Endothelial cell of umbilical vein (primary cell): Measurements from ENCODE around the gene CLIC5. TPM values are rescaled to one million over a fixed set of nuclear protein-coding genes. Genes with fewer than 3 reads are reported as not detected.

Experiments
- BruUV-seq: library from RNA; stranded (reverse); fragments of 400-500 nt; replicated peaks from 2 replicates; lab custom pipeline; 2021; lab: Mats Ljungman, UMichigan
- CTCF ChIA-PET: fragments of 300-600, 350-600 bp; sonication (Branson Sonifier 250); formaldehyde crosslinking; loops from one replicate; lab custom pipeline; 2021; ENCODE audit warnings: antibody characterized with exemption, inconsistent platforms; lab: Charles Lee
- POLR2A ChIA-PET: fragments of 300-600, 350-600 bp; sonication (Branson Sonifier 250); formaldehyde crosslinking; loops from one replicate; lab custom pipeline; 2021; ENCODE audit warnings: antibody characterized with exemption, inconsistent platforms; lab: Charles Lee
- DNase-seq: peaks from one replicate; pipeline ENCODE4 v3.0.0-alpha.2; 2011; ENCODE audit warnings: low read depth, low spot score
- FAIRE-seq: peaks from 2 replicates; lab custom pipeline; 2011; peaks lifted over from hg19 to GRCh38; lab: Jason Lieb, UNC
- H2AFZ ChIP-seq: 2 replicates; pipeline ENCODE4 v1.6.0; 2012; ENCODE audit warnings: low read depth, low read length, control low read depth, inconsistent platforms
- H3K27ac ChIP-seq: 2 replicates; pipeline ENCODE4 v1.5.1; 2011; ENCODE audit warnings: low read depth, mild to moderate bottlenecking, control low read depth, low read length, moderate library complexity; ENCODE audit not compliant: insufficient read depth
- H3K27me3 ChIP-seq, 2 experiments: 2 replicates each; pipeline versions ENCODE4 v1.6.0 to v1.6.1; 2011; ENCODE audit warnings: low read length in 2 of 2, mixed read lengths in 1 of 2; ENCODE audit not compliant: control insufficient read depth in 2 of 2, insufficient read depth in 2 of 2
- H3K36me3 ChIP-seq, 2 experiments: 2 replicates in 1 of 2; 3 replicates in 1 of 2; pipeline ENCODE4 v1.5.1; 2011; ENCODE audit warnings: low read length in 2 of 2, mild to moderate bottlenecking in 1 of 2, moderate library complexity in 1 of 2; ENCODE audit not compliant: control insufficient read depth in 2 of 2, insufficient read depth in 2 of 2; ENCODE audit errors: extremely low read depth in 1 of 2
- H3K4me1 ChIP-seq: 3 replicates; pipeline ENCODE4 v1.5.1; 2011; ENCODE audit warnings: mild to moderate bottlenecking, low read length; ENCODE audit not compliant: control insufficient read depth, insufficient read depth; ENCODE audit errors: extremely low read depth
- H3K4me2 ChIP-seq: 2 replicates; pipeline ENCODE4 v1.6.1; 2011; ENCODE audit warnings: low read length, control low read depth, mixed read lengths; ENCODE audit not compliant: insufficient read depth
- H3K4me3 ChIP-seq, 3 experiments: fragments of 200-600 bp in 1 of 3; sonication (generic), shearing (Covaris generic) in 1 of 3; replicated peaks in 1 of 3; 2 replicates each; pipeline ENCODE4 v1.5.1; 2011 to 2016; ENCODE audit warnings: control low read depth in 3 of 3, low read length in 3 of 3, mild to moderate bottlenecking in 2 of 3, inconsistent platforms in 1 of 3, low read depth in 1 of 3, moderate library complexity in 1 of 3; ENCODE audit not compliant: insufficient read depth in 1 of 3
- H3K79me2 ChIP-seq: 2 replicates; pipeline ENCODE4 v1.6.0; 2012; ENCODE audit warnings: low read length, inconsistent platforms; ENCODE audit not compliant: control insufficient read depth, insufficient read depth
- H3K9ac ChIP-seq: replicated peaks from 2 replicates; pipeline ENCODE3; 2011; ENCODE audit warnings: low read length, control low read depth; ENCODE audit not compliant: insufficient read depth; ENCODE audit errors: extremely low read depth
- H3K9me1 ChIP-seq: replicated peaks from 3 replicates; pipeline ENCODE4 v1.6.0; 2011; ENCODE audit warnings: mild to moderate bottlenecking, low read length; ENCODE audit not compliant: control insufficient read depth, insufficient read depth; ENCODE audit errors: extremely low read depth
- H3K9me3 ChIP-seq: replicated peaks from 2 replicates; pipeline ENCODE4 v1.5.1; 2012; ENCODE audit warnings: low read length, inconsistent platforms; ENCODE audit not compliant: control insufficient read depth, insufficient read depth
- H4K20me1 ChIP-seq: replicated peaks from 2 replicates; pipeline ENCODE3; 2011; ENCODE audit warnings: mild to moderate bottlenecking, low read length; ENCODE audit not compliant: control insufficient read depth, insufficient read depth; ENCODE audit errors: extremely low read depth
- CTCF ChIP-seq, 2 donors: IDR thresholded peaks; 1 replicate in 1 of 2; 2 replicates in 1 of 2; pipeline ENCODE4 v1.5.1; 2011; ENCODE audit warnings: low read length in 2 of 2, mild to moderate bottlenecking in 2 of 2, moderate library complexity in 2 of 2, control low read depth in 1 of 2, inconsistent platforms in 1 of 2, low read depth in 1 of 2; ENCODE audit not compliant: insufficient read depth in 1 of 2; ENCODE audit errors: extremely low read depth in 1 of 2
- EZH2 ChIP-seq: IDR thresholded peaks from 2 replicates; pipeline ENCODE4 v1.6.1; 2012; ENCODE audit warnings: borderline replicate concordance, low read depth, mild to moderate bottlenecking, moderate library complexity, low read length, inconsistent platforms; ENCODE audit not compliant: severe bottlenecking
- FOS ChIP-seq: IDR thresholded peaks from 2 replicates; pipeline ENCODE4 v1.6.1; 2011; ENCODE audit warnings: mild to moderate bottlenecking, low read length, moderate library complexity, borderline replicate concordance; ENCODE audit not compliant: insufficient read depth
- GATA2 ChIP-seq: IDR thresholded peaks from 2 replicates; pipeline ENCODE4 v1.7.0; 2011; ENCODE audit warnings: low read depth, mild to moderate bottlenecking, moderate library complexity, mixed read lengths, low read length; ENCODE audit not compliant: insufficient read length, insufficient read depth
- JUN ChIP-seq: IDR thresholded peaks from 2 replicates; pipeline ENCODE4 v1.6.1; 2011; ENCODE audit warnings: borderline replicate concordance, low read depth; ENCODE audit not compliant: insufficient read length, insufficient read depth
- MAX ChIP-seq: IDR thresholded peaks from 2 replicates; pipeline ENCODE4 v1.6.1; 2011; ENCODE audit not compliant: insufficient read depth, insufficient read length
- MYC ChIP-seq: IDR thresholded peaks from one replicate; pipeline ENCODE4 v1.6.1; 2011; ENCODE audit warnings: mild to moderate bottlenecking, low read depth, low read length
- POLR2A ChIP-seq: IDR thresholded peaks from 2 replicates; pipeline ENCODE4 v1.6.1; 2012; ENCODE audit warnings: low read depth, mild to moderate bottlenecking, control low read depth, low read length
- POLR2AphosphoS5 ChIP-seq: IDR thresholded peaks from 2 replicates; pipeline ENCODE4 v1.6.1; 2012; ENCODE audit warnings: low read depth, mild to moderate bottlenecking, control low read depth, low read length, moderate library complexity; ENCODE audit not compliant: insufficient read depth
- dilution Hi-C: fragments of 300-500 bp; cut with MboI; formaldehyde crosslinking; loops from one replicate; pipeline ENCODE4 v1.15.0; 2019; ENCODE audit warnings: low sequenced_read_pairs; ENCODE audit not compliant: extremely low pct_ligation_motif_present
- intact Hi-C: fragments of 100-400 bp; cut with micrococcal nuclease; formaldehyde crosslinking; loops from one replicate; pipeline ENCODE4 v1.10.0; 2022
- polyA plus RNA-seq, 4 experiments: library from polyadenylated mRNA; depleted of rRNA in 3 of 4; stranded (reverse) in 3 of 4; unstranded in 1 of 4; fragments of >200 nt; gene quantifications; 2 replicates each; pipeline versions ENCODE4 v1.2.1 to v1.2.3, GENCODE V29; 2011 to 2012; ENCODE audit warnings: missing spikeins in 1 of 4
- total RNA-seq: library from RNA; stranded (reverse); gene quantifications from 2 replicates; pipeline ENCODE4 v1.2.3, GENCODE V29; 2021

The CLIC5 gene
- total and polyA plus RNA-seq, 2 donors (not counting 3 experiments of a cell fraction or from before 2014, with no cell fraction given): 0.07 TPM; not detected in 1

- dilution Hi-C loops (no loop called here), intact Hi-C loops (no loop called here)
- Histone ChIP-seq H3K4me3 (no peak overlapping the region), H3K9me1 (no peaks in the 10 kb centered on the region), H3K27me3 (peaks cover 5 to 8% of the 10 kb centered on the region in 2 experiments), H4K20me1 (peaks cover 2% of the 10 kb centered on the region), H3K4me1 (no peaks in the 10 kb centered on the region), H3K27ac (no peak overlapping the region), H3K9me3 (no peaks in the 10 kb centered on the region), H3K4me2 (no peak overlapping the region), H2AFZ (no peak overlapping the region), H3K36me3 (no peaks in the 10 kb centered on the region), H3K9ac (no peak overlapping the region), H3K79me2 (no peaks in the 10 kb centered on the region)
- FAIRE-seq (no peak), DNase-seq (no peak)
- BruUV-seq: no TSS peak
- TF ChIP-seq JUN (no peak), MAX (no peak), EZH2 (no peak), CTCF (IDR thresholded peaks at IDR 0.05; ENCODE audit: extremely low read depth in 1 of 2, insufficient read depth in 1 of 2, low read depth in 1 of 2, low read length in 2 of 2) (no peak), POLR2A (no peak), FOS (no peak), POLR2AphosphoS5 (no peak), MYC (no peak), GATA2 (no peak)
- ChIA-PET POLR2A (no interaction called here), CTCF (no interaction called here)
Observed at GRCh38 chr6:46058951-46059350, 43.3 kb upstream of the CLIC5 start.
